NCI-H226 (cell line): ENCODE results near the gene FUT7.

ENCODE experiments used
- DNase-seq: peaks from one replicate; pipeline ENCODE4 v3.0.0-alpha.2; 2015

The FUT7 gene

DNA sequence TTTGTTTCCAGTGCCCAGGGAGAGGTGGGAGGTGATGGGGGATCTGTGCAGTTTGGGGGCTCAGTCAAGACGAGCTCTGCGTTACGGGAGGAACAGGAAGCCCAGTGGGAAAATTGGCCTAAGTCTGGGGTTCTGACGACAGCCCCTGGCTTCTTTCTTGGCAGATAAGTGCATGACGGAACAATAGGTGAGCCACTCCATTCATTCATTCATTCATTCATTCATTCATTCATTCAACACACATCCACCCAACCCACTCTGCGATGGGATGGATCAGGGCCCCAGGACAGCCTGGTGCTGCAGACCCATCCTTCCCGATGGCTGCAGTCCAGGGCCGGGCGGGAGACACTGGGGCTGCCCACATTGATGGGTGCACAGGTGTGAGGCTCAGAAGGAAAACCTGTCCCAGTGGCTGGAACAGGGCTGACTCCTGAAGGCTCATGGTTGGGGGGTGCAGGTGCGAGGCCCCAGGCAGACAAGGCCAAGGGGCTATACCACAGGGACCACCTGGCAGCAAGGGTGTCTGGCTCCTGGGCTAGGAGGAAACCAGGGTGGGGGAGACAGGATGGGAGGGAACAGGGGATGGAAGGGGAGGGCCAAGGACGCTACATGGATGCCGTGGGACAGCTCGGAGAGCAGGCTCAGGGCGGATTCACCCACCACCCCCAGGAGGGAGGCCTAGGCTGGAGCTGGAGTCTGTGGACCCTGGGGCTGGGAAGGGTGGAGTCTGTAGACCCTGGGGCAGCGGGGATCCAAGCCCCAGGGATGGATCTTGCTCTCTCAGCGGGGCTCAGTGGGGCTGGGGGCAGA is 51.0 kb downstream of the FUT7 start:
- no peak for DNase-seq
